Panc1 (cell line): ENCODE data around the gene GMDS. TPM values are rescaled to one million over a fixed set of nuclear protein-coding genes. Genes with fewer than 3 reads are reported as not detected.

Experiments used
- ATAC-seq: fragments of 200-7000 bp; cut with Tn5 transposase; 2 replicates; pipeline ENCODE4 v1.9.1; 2020; ENCODE audit warnings: mild to moderate bottlenecking, moderate library complexity
- BruUV-seq: library from RNA; stranded (reverse); fragments of 400-500 nt; replicated peaks from 2 replicates; lab custom pipeline; 2021; lab: Mats Ljungman, UMichigan
- CTCF ChIA-PET: fragments of 300-600 bp; sonication (Branson Sonifier 250); formaldehyde crosslinking; loops from one replicate; lab custom pipeline; 2022; ENCODE audit warnings: antibody characterized with exemption; lab: Charles Lee
- POLR2A ChIA-PET: fragments of 300-600 bp; sonication (Branson Sonifier 250); formaldehyde crosslinking; loops from one replicate; lab custom pipeline; 2022; ENCODE audit warnings: antibody characterized with exemption; lab: Charles Lee
- DNase-seq: peaks from one replicate; pipeline ENCODE4 v3.0.0-alpha.2; 2010; ENCODE audit warnings: low read depth, low spot score
- H3K27ac ChIP-seq: 2 replicates; pipeline ENCODE4 v1.5.1; 2011; ENCODE audit warnings: mild to moderate bottlenecking, low read length, inconsistent platforms
- H3K27me3 ChIP-seq: fragments of 200-500 bp; sonication (Bioruptor generic); 2 replicates; pipeline ENCODE4 v1.6.0; 2014; ENCODE audit warnings: low read length, inconsistent platforms; ENCODE audit not compliant: control insufficient read depth, insufficient read depth
- H3K36me3 ChIP-seq: fragments of 200-500 bp; sonication (Bioruptor generic); 2 replicates; pipeline ENCODE4 v1.5.1; 2014; ENCODE audit warnings: inconsistent platforms, mild to moderate bottlenecking, low read length, moderate library complexity; ENCODE audit not compliant: control insufficient read depth, insufficient read depth
- H3K4me1 ChIP-seq: 2 replicates; pipeline ENCODE4 v1.5.1; 2011; ENCODE audit warnings: inconsistent platforms, mild to moderate bottlenecking, low read length, moderate library complexity; ENCODE audit not compliant: control insufficient read depth, insufficient read depth
- H3K4me3 ChIP-seq, 2 experiments: 2 replicates each; pipeline ENCODE4 v1.5.1; 2011 to 2012; ENCODE audit warnings: low read depth in 2 of 2, low read length in 2 of 2, mild to moderate bottlenecking in 2 of 2, inconsistent platforms in 1 of 2, moderate library complexity in 1 of 2
- H3K9me3 ChIP-seq: fragments of 200-500 bp; sonication (Bioruptor generic); 2 replicates; pipeline ENCODE4 v1.5.1; 2014; ENCODE audit warnings: low read depth, mild to moderate bottlenecking, inconsistent platforms, low read length, moderate library complexity; ENCODE audit not compliant: control insufficient read depth, insufficient read depth
- CTCF ChIP-seq: fragments of 450-650 bp; IDR thresholded peaks from 2 replicates; pipeline ENCODE4 v1.5.1; 2017; ENCODE audit warnings: mild to moderate bottlenecking
- POLR2AphosphoS5 ChIP-seq: IDR thresholded peaks from 2 replicates; pipeline ENCODE4 v1.6.1; 2012; ENCODE audit warnings: mild to moderate bottlenecking, low read depth, low read length, moderate library complexity
- SIN3A ChIP-seq: IDR thresholded peaks from 2 replicates; pipeline ENCODE4 v1.6.1; 2012; ENCODE audit warnings: low read depth, mild to moderate bottlenecking, low read length, moderate library complexity, borderline replicate concordance; ENCODE audit not compliant: insufficient read depth
- TCF7L2 ChIP-seq: IDR thresholded peaks from 2 replicates; pipeline ENCODE4 v1.6.1; 2011; ENCODE audit warnings: mild to moderate bottlenecking, low read depth, low read length, inconsistent platforms
- in situ Hi-C: cut with HindIII; loops from 2 replicates; pipeline ENCODE4 v1.10.0; 2016; ENCODE audit warnings: low sequenced_read_pairs, low pct_unique_long_range_greater_than_20kb
- intact Hi-C: fragments of 100-400 bp; cut with micrococcal nuclease; formaldehyde crosslinking; loops from one replicate; pipeline ENCODE4 v1.10.0; 2022; ENCODE audit not compliant: unreplicated experiment
- total RNA-seq: library from RNA; stranded (reverse); gene quantifications from one replicate; pipeline ENCODE4 v1.2.1, GENCODE V29; 2021; ENCODE audit not compliant: unreplicated experiment
- TF ChIP-seq, protein P1 (sequence below), 2 experiments: IDR thresholded peaks; 2 replicates each; pipeline ENCODE4 v1.6.1; 2011 to 2012; ENCODE audit warnings: low read depth in 2 of 2, control low read depth in 1 of 2, low read length in 1 of 2, mild to moderate bottlenecking in 1 of 2, moderate library complexity in 1 of 2; ENCODE audit not compliant: insufficient read depth in 1 of 2

Gene GMDS
- total RNA-seq, 1 experiment from 2014 or later = 9.8 TPM

- Histone ChIP-seq H3K27me3 (peaks cover 3% of the 10 kb centered on the region), H3K36me3 (no peaks in the 10 kb centered on the region), H3K4me3 (no peak overlapping the region), H3K4me1 (no peaks in the 10 kb centered on the region), H3K27ac (no peak overlapping the region), H3K9me3 (no peaks in the 10 kb centered on the region)
- no TSS peak for BruUV-seq
- in situ Hi-C loops = no loop called here
- POLR2A ChIA-PET = no interaction called here
- intact Hi-C loops = no loop called here
- no peak for DNase-seq
- ATAC-seq = no peak
- TF ChIP-seq TCF7L2 (no peak), SIN3A (no peak), CTCF (no peak), POLR2AphosphoS5 (no peak)
- TF ChIP-seq, protein P1, sequence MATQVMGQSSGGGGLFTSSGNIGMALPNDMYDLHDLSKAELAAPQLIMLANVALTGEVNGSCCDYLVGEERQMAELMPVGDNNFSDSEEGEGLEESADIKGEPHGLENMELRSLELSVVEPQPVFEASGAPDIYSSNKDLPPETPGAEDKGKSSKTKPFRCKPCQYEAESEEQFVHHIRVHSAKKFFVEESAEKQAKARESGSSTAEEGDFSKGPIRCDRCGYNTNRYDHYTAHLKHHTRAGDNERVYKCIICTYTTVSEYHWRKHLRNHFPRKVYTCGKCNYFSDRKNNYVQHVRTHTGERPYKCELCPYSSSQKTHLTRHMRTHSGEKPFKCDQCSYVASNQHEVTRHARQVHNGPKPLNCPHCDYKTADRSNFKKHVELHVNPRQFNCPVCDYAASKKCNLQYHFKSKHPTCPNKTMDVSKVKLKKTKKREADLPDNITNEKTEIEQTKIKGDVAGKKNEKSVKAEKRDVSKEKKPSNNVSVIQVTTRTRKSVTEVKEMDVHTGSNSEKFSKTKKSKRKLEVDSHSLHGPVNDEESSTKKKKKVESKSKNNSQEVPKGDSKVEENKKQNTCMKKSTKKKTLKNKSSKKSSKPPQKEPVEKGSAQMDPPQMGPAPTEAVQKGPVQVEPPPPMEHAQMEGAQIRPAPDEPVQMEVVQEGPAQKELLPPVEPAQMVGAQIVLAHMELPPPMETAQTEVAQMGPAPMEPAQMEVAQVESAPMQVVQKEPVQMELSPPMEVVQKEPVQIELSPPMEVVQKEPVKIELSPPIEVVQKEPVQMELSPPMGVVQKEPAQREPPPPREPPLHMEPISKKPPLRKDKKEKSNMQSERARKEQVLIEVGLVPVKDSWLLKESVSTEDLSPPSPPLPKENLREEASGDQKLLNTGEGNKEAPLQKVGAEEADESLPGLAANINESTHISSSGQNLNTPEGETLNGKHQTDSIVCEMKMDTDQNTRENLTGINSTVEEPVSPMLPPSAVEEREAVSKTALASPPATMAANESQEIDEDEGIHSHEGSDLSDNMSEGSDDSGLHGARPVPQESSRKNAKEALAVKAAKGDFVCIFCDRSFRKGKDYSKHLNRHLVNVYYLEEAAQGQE (IDR thresholded peaks at IDR 0.05; ENCODE audit: insufficient read depth in 1 of 2, low read depth in 2 of 2, low read length in 1 of 2) = no peak
- CTCF ChIA-PET = no interaction called here
Observed at GRCh38 chr6:1587546-1587945, 657.9 kb downstream of the GMDS start.

DNA sequence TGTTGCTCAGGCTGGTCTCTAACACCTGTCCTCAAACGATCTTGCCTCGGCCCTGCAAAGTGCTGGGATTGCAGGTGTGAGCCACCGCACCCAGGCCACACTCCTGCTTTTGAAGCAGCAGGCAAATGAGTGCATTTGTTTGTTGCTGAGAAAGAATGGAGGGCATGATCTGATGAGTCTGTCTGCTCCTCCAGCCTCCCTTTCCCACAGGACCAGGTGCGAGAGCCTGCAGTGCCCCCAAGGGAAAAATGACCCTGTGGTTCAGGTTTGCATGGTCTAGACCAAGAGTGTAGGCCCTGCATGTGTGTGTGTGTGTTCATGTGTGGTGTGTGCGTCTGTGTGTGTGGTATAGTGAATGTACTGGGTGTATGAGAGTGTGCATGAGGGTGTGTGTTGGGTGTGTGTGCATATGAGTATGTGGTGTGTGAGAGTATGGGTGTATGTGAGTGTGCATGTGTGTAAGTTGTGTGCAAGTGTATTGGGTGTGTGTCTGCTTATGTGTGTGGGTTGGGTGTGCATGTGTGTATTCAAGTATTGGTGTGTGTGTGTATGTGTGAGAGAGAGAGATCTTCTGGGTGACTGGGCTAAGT is 658.4 kb downstream of the GMDS start:
- ATAC-seq (no peak), DNase-seq (no peak)
- no peaks in the 10 kb centered on the region for H3K36me3 ChIP-seq
- ChIA-PET CTCF (no interaction called here), POLR2A (no interaction called here)
- TF ChIP-seq, protein P1 (IDR thresholded peaks at IDR 0.05; ENCODE audit: insufficient read depth in 1 of 2, low read depth in 2 of 2, low read length in 1 of 2) = no peak
- TF ChIP-seq CTCF (no peak), TCF7L2 (no peak), SIN3A (no peak), POLR2AphosphoS5 (no peak)
- no peaks in the 10 kb centered on the region for H3K9me3 ChIP-seq
- H3K27ac ChIP-seq = no peak overlapping the region
- no peaks in the 10 kb centered on the region for H3K4me1 ChIP-seq
- intact Hi-C loops = no loop called here
- H3K27me3 ChIP-seq = peaks cover 3% of the 10 kb centered on the region
- no TSS peak for BruUV-seq
- H3K4me3 ChIP-seq = no peak overlapping the region
- in situ Hi-C loops = no loop called here
